GM12878 (cell line): ENCODE results near the gene CIB2. TPM values are rescaled to one million over a fixed set of nuclear protein-coding genes. Genes with fewer than 3 reads are reported as not detected.

Source experiments
- BHLHE40 ChIP-seq, 2 experiments: fragments of 450-650 bp in 1 of 2; IDR thresholded peaks; 2 replicates each; pipeline ENCODE4 v1.6.1; 2011 to 2017; ENCODE audit warnings: low read depth in 2 of 2, borderline replicate concordance in 1 of 2, improper control_type of control experiment in 1 of 2, low read length in 1 of 2, mild to moderate bottlenecking in 1 of 2
- EED ChIP-seq: sonication (generic); IDR thresholded peaks from 2 replicates; pipeline ENCODE4 v1.6.1; 2016; ENCODE audit warnings: antibody characterized with exemption, low read depth
- EP300 ChIP-seq, 2 experiments: fragments of 150-350 bp in 1 of 2; IDR thresholded peaks; 2 replicates each; pipeline ENCODE4 v1.6.1; 2011 to 2012; ENCODE audit warnings: low read depth in 2 of 2, low read length in 2 of 2, borderline replicate concordance in 1 of 2, improper control_type of control experiment in 1 of 2, inconsistent platforms in 1 of 2; ENCODE audit not compliant: control insufficient read depth in 1 of 2
- ETV6 ChIP-seq, 2 experiments: fragments of 450-650 bp in 1 of 2; IDR thresholded peaks in 1 of 2; conservative IDR thresholded peaks in 1 of 2; 2 replicates each; pipeline ENCODE4 v1.6.1; 2014; ENCODE audit warnings: antibody characterized with exemption in 1 of 2, borderline replicate concordance in 1 of 2, low read depth in 1 of 2, mild to moderate bottlenecking in 1 of 2, moderate library complexity in 1 of 2
- FOS ChIP-seq: IDR thresholded peaks from 3 replicates; pipeline ENCODE4 v1.6.1; 2011; ENCODE audit warnings: borderline replicate concordance; ENCODE audit not compliant: insufficient read length; ENCODE audit errors: extremely low read depth
- JUNB ChIP-seq: IDR thresholded peaks from 2 replicates; pipeline ENCODE4 v1.6.1; 2016; ENCODE audit warnings: antibody characterized with exemption, mild to moderate bottlenecking
- KAT2A ChIP-seq: conservative IDR thresholded peaks from 2 replicates; pipeline ENCODE4 v1.6.1; 2011; ENCODE audit warnings: low read depth, low read length; ENCODE audit not compliant: control insufficient read depth
- NFYA ChIP-seq: IDR thresholded peaks from 2 replicates; pipeline ENCODE4 v1.6.1; 2011; ENCODE audit warnings: low read depth, mild to moderate bottlenecking, low read length, improper control_type of control experiment, borderline replicate concordance
- NR2F1 ChIP-seq: fragments of 450-650 bp; conservative IDR thresholded peaks from 2 replicates; pipeline ENCODE4 v1.6.1; 2017; ENCODE audit warnings: mild to moderate bottlenecking
- PAX8 ChIP-seq: fragments of 450-650 bp; IDR thresholded peaks from 2 replicates; pipeline ENCODE4 v1.6.1; 2017; ENCODE audit warnings: mild to moderate bottlenecking, moderate library complexity
- POLR2AphosphoS5 ChIP-seq: IDR thresholded peaks from 2 replicates; pipeline ENCODE4 v1.6.1; 2011; ENCODE audit warnings: mild to moderate bottlenecking, low read length, inconsistent platforms
- RBBP5 ChIP-seq: fragments of 200-600 bp; sonication (generic); conservative IDR thresholded peaks from 2 replicates; pipeline ENCODE4 v1.6.1; 2016
- RELA ChIP-seq: fragments of 450-650 bp; IDR thresholded peaks from 2 replicates; pipeline ENCODE4 v1.8.0; 2014; ENCODE audit warnings: borderline replicate concordance; ENCODE audit not compliant: partially characterized antibody
- SIN3A ChIP-seq: IDR thresholded peaks from 2 replicates; pipeline ENCODE4 v1.6.1; 2012; ENCODE audit warnings: low read depth, low read length, improper control_type of control experiment
- SMAD5 ChIP-seq: IDR thresholded peaks from 2 replicates; pipeline ENCODE4 v1.6.1; 2016; ENCODE audit warnings: antibody characterized with exemption, low read depth
- SMARCA5 ChIP-seq: fragments of 450-650 bp; IDR thresholded peaks from 2 replicates; pipeline ENCODE4 v1.6.1; 2017; ENCODE audit warnings: mild to moderate bottlenecking
- SRF ChIP-seq, 2 experiments: IDR thresholded peaks; 2 replicates each; pipeline ENCODE4 v1.6.1; 2011; ENCODE audit warnings: low read depth in 2 of 2, low read length in 2 of 2, mild to moderate bottlenecking in 1 of 2, moderate library complexity in 1 of 2
- ZNF384 ChIP-seq: IDR thresholded peaks from 2 replicates; pipeline ENCODE4 v1.6.1; 2012; ENCODE audit warnings: low read depth, mild to moderate bottlenecking, low read length, improper control_type of control experiment, borderline replicate concordance
- polyA plus RNA-seq, 11 experiments: library from polyadenylated mRNA; depleted of rRNA in 4 of 11; unstranded in 6 of 11; stranded (reverse) in 5 of 11; fragments of >200 nt; fragmentation: Nextera tagmentation in 4 of 11; fragmentation: Illumina TruSeq in 1 of 11; extraction: Ambion mirVana in 4 of 11; extraction: Trizol in 1 of 11; gene quantifications; 1 replicate in 1 of 11; 2 replicates in 10 of 11; pipeline versions ENCODE4 v1.2.1 to v1.2.3, GENCODE V29; 2011 to 2016; ENCODE audit warnings: inconsistent platforms in 2 of 11, missing spikeins in 2 of 11, low read depth in 1 of 11
- total RNA-seq, 4 experiments: library from RNA; depleted of rRNA in 3 of 4; stranded (reverse); fragments of >200 nt in 3 of 4; fragmentation: Illumina TruSeq in 1 of 4; extraction: Trizol in 1 of 4; gene quantifications; 2 replicates each; pipeline versions ENCODE4 v1.2.1 to v1.2.3, GENCODE V29; 2013 to 2021
- TF ChIP-seq, protein P1 (sequence below): fragments of 450-650 bp; formaldehyde crosslinking; IDR thresholded peaks from 2 replicates; pipeline ENCODE4 v1.4.0; 2022; ENCODE audit warnings: mild to moderate bottlenecking, moderate library complexity
- TF ChIP-seq, protein P2 (sequence below): fragments of 150-350 bp; IDR thresholded peaks from 2 replicates; pipeline ENCODE4 v1.6.1; 2016; ENCODE audit warnings: low read depth, low read length
- TF ChIP-seq, protein P3 (sequence below): fragments of 450-650 bp; IDR thresholded peaks from 2 replicates; pipeline ENCODE4 v1.6.1; 2017; ENCODE audit warnings: mild to moderate bottlenecking, low read depth, inconsistent platforms; ENCODE audit not compliant: poor library complexity, severe bottlenecking

The CIB2 gene
- total and polyA plus RNA-seq, 10 of the 15 experiments (the other 5 are each of a cell fraction or from before 2014, with no cell fraction given) = 0.56 to 12.1 (median 7.1) TPM

DNA sequence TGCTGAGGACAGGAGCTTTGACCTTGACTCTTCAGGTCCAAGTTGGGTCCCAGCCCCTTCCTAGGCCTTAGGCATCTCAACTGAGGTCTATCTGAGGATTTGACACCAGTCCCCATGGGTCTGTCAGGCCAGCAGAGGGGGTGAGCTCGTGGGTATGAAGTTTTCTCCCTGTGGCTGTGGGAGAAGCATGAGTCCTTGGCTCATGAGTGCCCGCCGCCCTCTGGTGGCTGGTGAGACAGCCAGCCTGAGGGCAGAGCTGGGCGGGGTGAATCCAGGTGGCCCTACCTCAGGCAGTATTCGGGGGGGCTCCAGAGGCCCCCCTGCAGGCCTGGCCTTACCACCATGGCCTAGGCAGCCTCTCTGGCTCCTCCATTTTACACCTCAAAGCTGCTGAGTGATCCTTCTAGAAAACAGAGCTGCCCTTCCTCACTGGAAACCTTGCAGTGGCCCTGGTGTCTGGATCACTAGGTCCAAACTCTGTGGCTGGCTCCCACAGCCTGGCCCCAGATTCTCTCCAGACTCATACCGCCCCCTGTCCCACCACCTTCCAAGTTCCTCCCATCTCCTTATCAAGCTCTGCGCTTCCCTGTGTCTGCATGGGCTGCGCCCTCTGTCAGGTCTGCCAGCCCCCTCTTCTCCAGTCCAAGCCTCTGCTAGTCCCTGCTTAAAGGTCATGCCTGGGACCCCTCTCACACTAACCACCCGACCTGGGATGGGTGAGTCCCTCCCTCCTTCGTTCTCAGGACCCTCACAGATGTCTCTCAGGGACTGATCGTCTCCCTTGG lies 22.8 kb downstream of the CIB2 start (continued):
- TF ChIP-seq EP300 (IDR thresholded peaks at IDR 0.05; ENCODE audit: borderline replicate concordance in 1 of 2, control insufficient read depth in 1 of 2, low read depth in 2 of 2, low read length in 2 of 2) = no peak
- TF ChIP-seq NFYA = no peak
- no peak for TF ChIP-seq RELA
- TF ChIP-seq SIN3A = no peak
- TF ChIP-seq RBBP5 = no peak
- TF ChIP-seq BHLHE40 (IDR thresholded peaks at IDR 0.05; ENCODE audit: borderline replicate concordance in 1 of 2, low read depth in 2 of 2, low read length in 1 of 2) = 0 out of 4 replicates have a peak, but pooled peaks have one; percentile 15 to 24
- TF ChIP-seq, protein P1, sequence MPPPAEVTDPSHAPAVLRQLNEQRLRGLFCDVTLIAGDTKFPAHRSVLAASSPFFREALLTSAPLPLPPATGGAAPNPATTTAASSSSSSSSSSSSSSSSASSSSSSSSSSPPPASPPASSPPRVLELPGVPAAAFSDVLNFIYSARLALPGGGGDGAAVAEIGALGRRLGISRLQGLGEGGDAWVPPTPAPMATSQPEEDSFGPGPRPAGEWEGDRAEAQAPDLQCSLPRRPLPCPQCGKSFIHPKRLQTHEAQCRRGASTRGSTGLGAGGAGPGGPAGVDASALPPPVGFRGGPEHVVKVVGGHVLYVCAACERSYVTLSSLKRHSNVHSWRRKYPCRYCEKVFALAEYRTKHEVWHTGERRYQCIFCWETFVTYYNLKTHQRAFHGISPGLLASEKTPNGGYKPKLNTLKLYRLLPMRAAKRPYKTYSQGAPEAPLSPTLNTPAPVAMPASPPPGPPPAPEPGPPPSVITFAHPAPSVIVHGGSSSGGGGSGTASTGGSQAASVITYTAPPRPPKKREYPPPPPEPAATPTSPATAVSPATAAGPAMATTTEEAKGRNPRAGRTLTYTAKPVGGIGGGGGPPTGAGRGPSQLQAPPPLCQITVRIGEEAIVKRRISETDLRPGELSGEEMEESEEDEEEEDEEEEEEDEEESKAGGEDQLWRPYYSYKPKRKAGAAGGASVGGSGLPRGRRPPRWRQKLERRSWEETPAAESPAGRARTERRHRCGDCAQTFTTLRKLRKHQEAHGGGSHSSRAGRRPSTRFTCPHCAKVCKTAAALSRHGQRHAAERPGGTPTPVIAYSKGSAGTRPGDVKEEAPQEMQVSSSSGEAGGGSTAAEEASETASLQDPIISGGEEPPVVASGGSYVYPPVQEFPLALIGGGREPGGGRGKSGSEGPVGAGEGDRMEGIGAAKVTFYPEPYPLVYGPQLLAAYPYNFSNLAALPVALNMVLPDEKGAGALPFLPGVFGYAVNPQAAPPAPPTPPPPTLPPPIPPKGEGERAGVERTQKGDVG (CRISPR knock-in tag) = no peak
- no peak for TF ChIP-seq PAX8
- no peak for TF ChIP-seq SRF (IDR thresholded peaks at IDR 0.05; ENCODE audit: low read depth in 2 of 2, low read length in 2 of 2)
- no peak for TF ChIP-seq POLR2AphosphoS5
- no peak for TF ChIP-seq EED
- TF ChIP-seq NR2F1 = 0 out of 2 replicates have a peak, but pooled peaks have one; percentile 28
- no peak for TF ChIP-seq KAT2A
- peak; percentile 52; the same call in 1 of the 2 replicates for TF ChIP-seq SMARCA5
- TF ChIP-seq, protein P2, sequence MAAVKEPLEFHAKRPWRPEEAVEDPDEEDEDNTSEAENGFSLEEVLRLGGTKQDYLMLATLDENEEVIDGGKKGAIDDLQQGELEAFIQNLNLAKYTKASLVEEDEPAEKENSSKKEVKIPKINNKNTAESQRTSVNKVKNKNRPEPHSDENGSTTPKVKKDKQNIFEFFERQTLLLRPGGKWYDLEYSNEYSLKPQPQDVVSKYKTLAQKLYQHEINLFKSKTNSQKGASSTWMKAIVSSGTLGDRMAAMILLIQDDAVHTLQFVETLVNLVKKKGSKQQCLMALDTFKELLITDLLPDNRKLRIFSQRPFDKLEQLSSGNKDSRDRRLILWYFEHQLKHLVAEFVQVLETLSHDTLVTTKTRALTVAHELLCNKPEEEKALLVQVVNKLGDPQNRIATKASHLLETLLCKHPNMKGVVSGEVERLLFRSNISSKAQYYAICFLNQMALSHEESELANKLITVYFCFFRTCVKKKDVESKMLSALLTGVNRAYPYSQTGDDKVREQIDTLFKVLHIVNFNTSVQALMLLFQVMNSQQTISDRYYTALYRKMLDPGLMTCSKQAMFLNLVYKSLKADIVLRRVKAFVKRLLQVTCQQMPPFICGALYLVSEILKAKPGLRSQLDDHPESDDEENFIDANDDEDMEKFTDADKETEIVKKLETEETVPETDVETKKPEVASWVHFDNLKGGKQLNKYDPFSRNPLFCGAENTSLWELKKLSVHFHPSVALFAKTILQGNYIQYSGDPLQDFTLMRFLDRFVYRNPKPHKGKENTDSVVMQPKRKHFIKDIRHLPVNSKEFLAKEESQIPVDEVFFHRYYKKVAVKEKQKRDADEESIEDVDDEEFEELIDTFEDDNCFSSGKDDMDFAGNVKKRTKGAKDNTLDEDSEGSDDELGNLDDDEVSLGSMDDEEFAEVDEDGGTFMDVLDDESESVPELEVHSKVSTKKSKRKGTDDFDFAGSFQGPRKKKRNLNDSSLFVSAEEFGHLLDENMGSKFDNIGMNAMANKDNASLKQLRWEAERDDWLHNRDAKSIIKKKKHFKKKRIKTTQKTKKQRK = no peak
- TF ChIP-seq ZNF384 = no peak
- TF ChIP-seq ETV6 (conservative IDR thresholded peaks at IDR 0.05 in 1 of 2, IDR thresholded peaks at IDR 0.05 in 1 of 2; ENCODE audit: borderline replicate concordance in 1 of 2, low read depth in 1 of 2) = no peak
- TF ChIP-seq SMAD5 = no peak
- no peak for TF ChIP-seq FOS
- TF ChIP-seq JUNB = no peak
- TF ChIP-seq, protein P3, sequence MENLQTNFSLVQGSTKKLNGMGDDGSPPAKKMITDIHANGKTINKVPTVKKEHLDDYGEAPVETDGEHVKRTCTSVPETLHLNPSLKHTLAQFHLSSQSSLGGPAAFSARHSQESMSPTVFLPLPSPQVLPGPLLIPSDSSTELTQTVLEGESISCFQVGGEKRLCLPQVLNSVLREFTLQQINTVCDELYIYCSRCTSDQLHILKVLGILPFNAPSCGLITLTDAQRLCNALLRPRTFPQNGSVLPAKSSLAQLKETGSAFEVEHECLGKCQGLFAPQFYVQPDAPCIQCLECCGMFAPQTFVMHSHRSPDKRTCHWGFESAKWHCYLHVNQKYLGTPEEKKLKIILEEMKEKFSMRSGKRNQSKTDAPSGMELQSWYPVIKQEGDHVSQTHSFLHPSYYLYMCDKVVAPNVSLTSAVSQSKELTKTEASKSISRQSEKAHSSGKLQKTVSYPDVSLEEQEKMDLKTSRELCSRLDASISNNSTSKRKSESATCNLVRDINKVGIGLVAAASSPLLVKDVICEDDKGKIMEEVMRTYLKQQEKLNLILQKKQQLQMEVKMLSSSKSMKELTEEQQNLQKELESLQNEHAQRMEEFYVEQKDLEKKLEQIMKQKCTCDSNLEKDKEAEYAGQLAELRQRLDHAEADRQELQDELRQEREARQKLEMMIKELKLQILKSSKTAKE = no peak
